Activated CD8-positive, alpha-beta memory T cell treated with anti-CD3 and anti-CD28 coated beads, Interleukin-2, amount 10 ng/mL, durations not matched to agents 7 days and 5 days (primary cell): Measurements from ENCODE around the gene CIITA. TPM values are rescaled to one million over a fixed set of nuclear protein-coding genes. Genes with fewer than 3 reads are reported as not detected.

Experiments
- ATAC-seq: fragments of 150-1000 bp; cut with Tn5 transposase; one replicate; pipeline ENCODE4 v1.10.0; 2021; ENCODE audit warnings: moderate library complexity
- CTCF ChIA-PET: fragments of 350-600 bp; sonication (Branson Sonifier 250); formaldehyde crosslinking; loops from one replicate; lab custom pipeline; 2021; ENCODE audit warnings: antibody characterized with exemption; lab: Charles Lee
- DNase-seq: peaks from one replicate; pipeline ENCODE4 v3.0.0-alpha.2; 2020
- H3K27ac Mint-ChIP-seq: one replicate; pipeline ENCODE4 v1.8.0; 2021; ENCODE audit warnings: mild to moderate bottlenecking, mixed read lengths
- H3K27me3 Mint-ChIP-seq: one replicate; pipeline ENCODE4 v1.8.0; 2021; ENCODE audit warnings: mixed read lengths
- H3K36me3 Mint-ChIP-seq: one replicate; pipeline ENCODE4 v1.8.0; 2021; ENCODE audit warnings: mild to moderate bottlenecking, mixed read lengths
- H3K4me1 Mint-ChIP-seq: one replicate; pipeline ENCODE4 v1.8.0; 2021; ENCODE audit warnings: mixed read lengths
- H3K4me3 Mint-ChIP-seq: one replicate; pipeline ENCODE4 v1.8.0; 2021; ENCODE audit warnings: mild to moderate bottlenecking, moderate library complexity, mixed read lengths
- H3K9me3 Mint-ChIP-seq: one replicate; pipeline ENCODE4 v1.8.0; 2022; ENCODE audit warnings: low read depth, mixed read lengths
- total RNA-seq, 2 experiments: library from RNA; stranded (reverse); gene quantifications; one replicate each; pipeline ENCODE4 v1.2.3, GENCODE V29; 2021

Gene CIITA
- total RNA-seq, 2 experiments from 2014 or later = 68.7 to 103 TPM

GRCh38 chr16:10838621-10839278 is 38.3 kb upstream of the CIITA start:
- peaks cover 23% of the 10 kb centered on the region for H3K4me1 Mint-ChIP-seq
- DNase-seq (no peak), ATAC-seq (no peak)
- CTCF ChIA-PET = interaction anchor here (1.5 kb wide), 1 partner anchor 80 kb away, joined by 3 read pairs; no protein-coding TSS in a partner anchor
- H3K9me3 Mint-ChIP-seq = peaks cover 3% of the 10 kb centered on the region
- peaks cover 39% of the 10 kb centered on the region for H3K27me3 Mint-ChIP-seq
- no peak overlapping the region for H3K27ac Mint-ChIP-seq
- peaks cover 12% of the 10 kb centered on the region for H3K36me3 Mint-ChIP-seq
- H3K4me3 Mint-ChIP-seq = no peak overlapping the region

GRCh38 chr16:10839279-10839666 is 37.7 kb upstream of the CIITA start:
- no peak overlapping the region for H3K4me3 Mint-ChIP-seq
- CTCF ChIA-PET = interaction anchor here (1.5 kb wide), 1 partner anchor 79 kb away, joined by 3 read pairs; no protein-coding TSS in a partner anchor
- DNase-seq (no peak), ATAC-seq (no peak)
- peaks cover 3% of the 10 kb centered on the region for H3K9me3 Mint-ChIP-seq
- H3K27ac Mint-ChIP-seq = no peak overlapping the region
- peaks cover 22% of the 10 kb centered on the region for H3K4me1 Mint-ChIP-seq
- peaks cover 37% of the 10 kb centered on the region for H3K27me3 Mint-ChIP-seq
- H3K36me3 Mint-ChIP-seq = peaks cover 11% of the 10 kb centered on the region

DNA sequence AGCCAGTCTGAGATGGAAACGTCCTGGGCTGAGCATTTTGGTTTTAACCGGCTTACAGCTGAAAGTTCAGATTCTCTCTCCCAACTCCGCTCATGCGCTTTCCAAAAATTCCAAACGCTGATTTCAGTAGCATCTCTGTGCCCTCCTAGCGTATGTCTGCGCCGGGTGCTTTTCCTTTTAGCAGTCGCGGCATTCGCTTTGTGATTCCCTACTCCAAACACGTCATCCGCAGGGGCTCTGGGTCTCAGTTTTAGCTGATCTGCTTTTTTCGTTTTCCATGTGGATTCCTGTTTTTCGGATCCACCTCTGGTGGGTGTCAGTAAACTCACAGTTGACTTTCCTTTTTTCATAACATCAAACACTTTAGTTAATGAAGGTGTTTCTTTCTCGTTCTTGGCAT is 36.3 kb upstream of the CIITA start:
- CTCF ChIA-PET = no interaction called here
- Mint-ChIP-seq H3K4me3 (no peak overlapping the region), H3K4me1 (peaks cover 10% of the 10 kb centered on the region), H3K9me3 (peaks cover 3% of the 10 kb centered on the region), H3K27ac (no peak overlapping the region), H3K36me3 (peaks cover 8% of the 10 kb centered on the region), H3K27me3 (peaks cover 43% of the 10 kb centered on the region)
- DNase-seq (no peak), ATAC-seq (no peak)

DNA sequence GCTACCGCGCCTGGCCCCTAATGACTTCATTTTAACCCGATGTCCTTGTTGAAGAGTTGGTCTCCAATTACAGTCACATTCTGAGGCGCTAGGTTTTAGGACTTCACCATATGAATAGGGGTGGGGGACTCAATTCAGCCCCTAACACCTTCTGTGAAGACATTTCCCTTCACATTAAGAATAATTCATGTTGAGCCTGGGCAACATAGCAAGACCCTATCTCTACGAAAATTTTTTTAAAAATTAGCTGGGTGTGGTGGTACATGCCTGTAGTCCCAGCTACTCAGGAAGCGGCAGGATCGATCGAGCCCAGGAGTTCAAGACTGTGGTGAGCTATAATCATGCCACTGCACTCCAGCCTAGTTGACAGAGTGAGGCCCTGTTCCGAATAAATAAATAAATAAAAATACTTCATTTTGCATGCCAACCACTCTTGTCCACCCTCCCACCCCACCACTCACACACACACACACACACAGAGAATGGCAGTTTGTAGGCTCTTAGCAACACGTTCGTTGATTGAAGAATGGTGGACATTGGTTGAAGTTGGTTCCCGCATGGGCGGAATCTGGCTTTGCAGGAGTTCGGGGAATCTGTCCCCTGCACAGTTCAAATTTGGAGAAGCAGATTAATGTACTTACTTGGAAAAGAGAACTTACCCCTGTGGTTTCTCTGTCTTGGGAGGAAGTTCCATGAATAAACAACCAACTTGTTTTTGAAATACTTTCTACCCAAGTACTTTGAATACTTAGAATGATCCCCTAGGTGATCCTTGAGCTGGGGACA is 30.6 kb upstream of the CIITA start:
- Mint-ChIP-seq H3K27ac (no peak overlapping the region), H3K4me1 (peaks cover 11% of the 10 kb centered on the region), H3K9me3 (no peaks in the 10 kb centered on the region), H3K27me3 (peaks cover 35% of the 10 kb centered on the region), H3K36me3 (peaks cover 3% of the 10 kb centered on the region), H3K4me3 (no peak overlapping the region)
- DNase-seq = no peak
- ATAC-seq = no peak
- CTCF ChIA-PET = no interaction called here

DNA sequence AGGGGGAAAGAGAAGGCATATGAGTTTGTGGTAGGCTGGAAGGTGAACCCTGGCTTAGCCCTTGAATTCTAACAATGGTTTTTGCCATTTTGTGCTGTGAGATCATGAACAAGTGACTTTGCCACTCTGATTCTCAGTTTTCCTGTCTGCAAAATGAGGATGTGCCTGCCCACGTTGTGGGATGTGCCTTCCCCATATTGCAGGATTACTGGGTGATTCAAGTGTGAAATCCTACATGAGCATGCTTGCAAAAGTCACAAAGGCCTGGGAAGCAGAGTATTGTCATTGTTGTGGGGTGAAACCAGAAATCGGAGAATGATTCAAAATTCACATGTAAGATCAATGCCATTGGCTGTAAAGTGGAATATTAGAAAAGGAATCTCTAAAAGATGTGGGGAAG is 29.8 kb upstream of the CIITA start:
- ATAC-seq (no peak), DNase-seq (no peak)
- H3K27me3 Mint-ChIP-seq = peaks cover 33% of the 10 kb centered on the region
- peaks cover 5% of the 10 kb centered on the region for H3K36me3 Mint-ChIP-seq
- H3K9me3 Mint-ChIP-seq = no peaks in the 10 kb centered on the region
- peaks cover 14% of the 10 kb centered on the region for H3K4me1 Mint-ChIP-seq
- CTCF ChIA-PET = no interaction called here
- H3K4me3 Mint-ChIP-seq = no peak overlapping the region
- no peak overlapping the region for H3K27ac Mint-ChIP-seq

DNA sequence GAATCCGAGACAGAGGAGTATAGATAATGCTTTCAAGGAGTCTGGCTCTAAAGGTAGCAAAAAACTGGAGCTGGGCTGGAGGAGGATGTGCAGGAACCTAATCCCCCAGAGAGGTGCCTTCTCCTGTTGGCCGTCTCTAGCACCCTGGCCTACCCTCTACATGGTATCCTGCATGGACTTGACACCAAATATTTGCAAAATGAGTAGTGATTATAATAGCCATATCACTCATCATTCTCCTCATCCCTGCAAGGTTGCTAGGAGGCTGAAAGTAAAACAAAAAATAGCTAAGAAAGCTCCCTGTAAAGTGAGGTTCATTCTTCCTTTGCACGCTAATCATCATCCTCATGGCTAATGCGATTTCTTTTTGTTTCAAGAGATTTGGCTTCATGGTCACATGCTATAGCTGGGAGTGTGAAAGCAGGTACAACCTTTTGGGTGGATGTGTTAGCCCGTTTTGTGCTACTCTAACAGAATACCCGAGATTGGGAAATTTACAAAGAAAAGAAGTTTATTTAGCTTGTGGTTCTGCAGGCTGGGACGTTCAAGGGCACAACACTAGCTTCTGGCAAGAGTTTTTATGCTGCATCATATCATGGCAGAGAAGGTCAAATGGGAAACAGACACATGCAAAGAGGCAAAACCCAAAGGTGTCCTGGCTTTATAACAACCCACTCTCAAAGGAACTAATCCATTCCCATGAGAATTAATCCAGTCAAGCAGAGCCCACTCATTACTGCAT is 27.1 kb upstream of the CIITA start:
- H3K9me3 Mint-ChIP-seq = no peaks in the 10 kb centered on the region
- H3K4me3 Mint-ChIP-seq = no peak overlapping the region
- H3K27me3 Mint-ChIP-seq = peaks cover 27% of the 10 kb centered on the region
- ATAC-seq (no peak), DNase-seq (no peak)
- peaks cover 22% of the 10 kb centered on the region for H3K4me1 Mint-ChIP-seq
- H3K36me3 Mint-ChIP-seq = peaks cover 9% of the 10 kb centered on the region
- no peak overlapping the region for H3K27ac Mint-ChIP-seq
- CTCF ChIA-PET = interaction anchor here (1.3 kb wide), 1 partner anchor 83 kb away, joined by 3 read pairs; no protein-coding TSS in a partner anchor

- CTCF ChIA-PET = interaction anchor here (1.3 kb wide), 1 partner anchor 82 kb away, joined by 3 read pairs; no protein-coding TSS in a partner anchor
- H3K27ac Mint-ChIP-seq = no peak overlapping the region
Observed at GRCh38 chr16:10850478-10850850, 26.5 kb upstream of the CIITA start.

DNA sequence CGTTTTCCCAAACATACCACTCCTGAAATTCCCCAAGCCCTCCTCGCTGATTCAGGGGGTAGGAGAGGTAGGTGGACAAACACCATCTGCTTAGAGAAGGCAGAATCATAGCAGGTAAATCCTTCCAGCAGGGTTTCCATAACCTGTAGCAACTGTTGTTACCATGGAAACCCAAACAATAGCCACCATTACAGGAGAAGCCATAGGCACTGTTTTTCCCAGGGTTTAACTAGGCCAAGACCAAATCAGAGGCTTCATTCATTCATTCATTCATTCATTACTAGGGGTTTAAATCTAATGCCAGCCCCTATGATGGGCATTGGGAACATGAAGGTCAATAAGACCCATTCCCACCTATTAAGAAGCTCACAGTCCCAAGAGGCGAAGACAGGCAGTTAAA is 25.5 kb upstream of the CIITA start:
- no peaks in the 10 kb centered on the region for H3K9me3 Mint-ChIP-seq
- no peak overlapping the region for H3K4me3 Mint-ChIP-seq
- peaks cover 16% of the 10 kb centered on the region for H3K27me3 Mint-ChIP-seq
- no peak overlapping the region for H3K27ac Mint-ChIP-seq
- H3K4me1 Mint-ChIP-seq = peaks cover 22% of the 10 kb centered on the region
- H3K36me3 Mint-ChIP-seq = peaks cover 9% of the 10 kb centered on the region
- CTCF ChIA-PET = interaction anchor here (1.3 kb wide), 1 partner anchor 18 kb away, joined by 4 read pairs; no protein-coding TSS in a partner anchor
- DNase-seq (no peak), ATAC-seq (no peak)

More at GRCh38 chr16:10850478-10850850, 26.5 kb upstream of the CIITA start:
- H3K36me3 Mint-ChIP-seq = peaks cover 9% of the 10 kb centered on the region
- DNase-seq (no peak), ATAC-seq (no peak)
- H3K4me1 Mint-ChIP-seq = peaks cover 22% of the 10 kb centered on the region
- H3K4me3 Mint-ChIP-seq = no peak overlapping the region
- H3K9me3 Mint-ChIP-seq = no peaks in the 10 kb centered on the region
- peaks cover 22% of the 10 kb centered on the region for H3K27me3 Mint-ChIP-seq

DNA sequence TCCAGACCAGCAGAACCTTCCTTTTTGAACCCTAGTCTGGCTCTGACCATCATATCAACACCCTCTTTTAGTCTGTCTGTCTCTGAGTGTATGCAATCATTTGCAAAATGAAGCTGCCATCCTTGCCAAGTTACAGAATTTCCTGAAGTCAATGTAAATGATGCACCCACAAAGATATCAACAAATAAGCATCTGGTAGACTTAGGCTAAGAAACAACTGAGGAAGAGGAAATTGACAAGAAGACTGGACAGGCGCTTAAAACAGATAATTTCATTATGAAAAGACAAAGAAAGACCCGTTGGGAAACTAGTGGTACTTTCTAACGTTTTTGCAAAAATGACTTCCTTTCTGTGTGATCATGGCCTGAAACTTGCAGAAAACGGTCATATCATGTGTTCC is 24.7 kb upstream of the CIITA start:
- peak overlapping the region; percentile 68 for H3K27ac Mint-ChIP-seq
- H3K9me3 Mint-ChIP-seq = no peaks in the 10 kb centered on the region
- H3K4me1 Mint-ChIP-seq = peaks cover 14% of the 10 kb centered on the region
- peaks cover 9% of the 10 kb centered on the region for H3K27me3 Mint-ChIP-seq
- ATAC-seq (no peak), DNase-seq (no peak)
- CTCF ChIA-PET = interaction anchor here (0.6 to 1.3 kb wide), 2 partner anchors 17 to 18 kb away, joined by 3 to 4 read pairs; no protein-coding TSS in a partner anchor
- H3K4me3 Mint-ChIP-seq = peak overlapping the region; percentile 16
- H3K36me3 Mint-ChIP-seq = peaks cover 9% of the 10 kb centered on the region

DNA sequence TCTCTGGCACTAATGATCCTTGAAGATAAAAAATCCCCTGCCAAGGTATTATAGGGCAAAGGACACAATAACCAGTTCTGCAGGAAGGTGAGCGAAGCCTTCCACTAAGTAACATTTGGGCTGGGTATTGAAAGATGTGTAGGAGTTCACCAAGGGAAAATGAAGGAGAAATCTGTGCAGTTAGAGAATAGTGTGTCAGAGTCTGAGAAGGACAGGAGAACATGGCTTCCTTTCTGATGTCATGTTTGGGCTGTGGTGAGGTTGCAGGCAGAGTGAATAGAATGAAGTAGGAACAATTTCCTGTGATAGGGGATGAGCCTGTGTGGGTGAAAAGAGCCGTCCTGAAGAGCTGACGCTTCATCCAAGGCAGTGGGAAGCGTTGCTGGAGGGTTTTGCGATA is 24.1 kb upstream of the CIITA start:
- ATAC-seq = peak; percentile 53
- DNase-seq = peak; percentile 58
- Mint-ChIP-seq H3K9me3 (no peaks in the 10 kb centered on the region), H3K27ac (peak overlapping the region; percentile 68), H3K36me3 (peaks cover 9% of the 10 kb centered on the region), H3K4me1 (peaks cover 13% of the 10 kb centered on the region), H3K4me3 (no peak overlapping the region), H3K27me3 (peaks cover 6% of the 10 kb centered on the region)
- CTCF ChIA-PET = no interaction called here

- Mint-ChIP-seq H3K4me3 (no peak overlapping the region), H3K27ac (no peak overlapping the region), H3K36me3 (peaks cover 6% of the 10 kb centered on the region), H3K9me3 (peaks cover 7% of the 10 kb centered on the region), H3K4me1 (peaks cover 13% of the 10 kb centered on the region), H3K27me3 (peaks cover 6% of the 10 kb centered on the region)
- DNase-seq = no peak
- CTCF ChIA-PET = interaction anchor here (0.6 to 1.4 kb wide), 4 partner anchors 12 to 63 kb away, joined by 3 to 4 read pairs (median 3); no protein-coding TSS in a partner anchor
- no peak for ATAC-seq
Observed at GRCh38 chr16:10856042-10856441, 21.0 kb upstream of the CIITA start.

GRCh38 chr16:10858203-10858602 is 18.8 kb upstream of the CIITA start:
- H3K9me3 Mint-ChIP-seq = peaks cover 7% of the 10 kb centered on the region
- peaks cover 8% of the 10 kb centered on the region for H3K4me1 Mint-ChIP-seq
- CTCF ChIA-PET = no interaction called here
- peaks cover under 1% of the 10 kb centered on the region for H3K36me3 Mint-ChIP-seq
- DNase-seq = no peak
- H3K27me3 Mint-ChIP-seq = peaks cover 25% of the 10 kb centered on the region
- ATAC-seq = no peak
- no peak overlapping the region for H3K27ac Mint-ChIP-seq
- no peak overlapping the region for H3K4me3 Mint-ChIP-seq

- Mint-ChIP-seq H3K4me1 (peaks cover 8% of the 10 kb centered on the region), H3K9me3 (peaks cover 7% of the 10 kb centered on the region), H3K27ac (peak overlapping the region; percentile 16), H3K4me3 (no peak overlapping the region), H3K36me3 (no peaks in the 10 kb centered on the region), H3K27me3 (peaks cover 27% of the 10 kb centered on the region)
- CTCF ChIA-PET = no interaction called here
- no peak for DNase-seq
- no peak for ATAC-seq
Observed at GRCh38 chr16:10859020-10859419, 18.0 kb upstream of the CIITA start.
